Left renal cortex interstitium (tissue), 4 donors: ENCODE data around the gene NUDT14. TPM values are rescaled to one million over a fixed set of nuclear protein-coding genes. Genes with fewer than 3 reads are reported as not detected.

Experiments
- DNase-seq, 4 donors: peaks; one replicate each; pipeline ENCODE4 v3.0.0-alpha.2; 2013; ENCODE audit warnings: low read depth in 4 of 4, low spot score in 2 of 4, missing footprints in 1 of 4
- polyA plus RNA-seq, 4 donors: library from polyadenylated mRNA; unstranded; fragments of 120-200 nt; gene quantifications; one replicate each; pipeline ENCODE4 v1.2.1, GENCODE V29; 2013; ENCODE audit not compliant: insufficient read length in 4 of 4

The NUDT14 gene
- polyA plus RNA-seq, 4 donors = 21.5 to 42.8 (median 34.5) TPM

DNA sequence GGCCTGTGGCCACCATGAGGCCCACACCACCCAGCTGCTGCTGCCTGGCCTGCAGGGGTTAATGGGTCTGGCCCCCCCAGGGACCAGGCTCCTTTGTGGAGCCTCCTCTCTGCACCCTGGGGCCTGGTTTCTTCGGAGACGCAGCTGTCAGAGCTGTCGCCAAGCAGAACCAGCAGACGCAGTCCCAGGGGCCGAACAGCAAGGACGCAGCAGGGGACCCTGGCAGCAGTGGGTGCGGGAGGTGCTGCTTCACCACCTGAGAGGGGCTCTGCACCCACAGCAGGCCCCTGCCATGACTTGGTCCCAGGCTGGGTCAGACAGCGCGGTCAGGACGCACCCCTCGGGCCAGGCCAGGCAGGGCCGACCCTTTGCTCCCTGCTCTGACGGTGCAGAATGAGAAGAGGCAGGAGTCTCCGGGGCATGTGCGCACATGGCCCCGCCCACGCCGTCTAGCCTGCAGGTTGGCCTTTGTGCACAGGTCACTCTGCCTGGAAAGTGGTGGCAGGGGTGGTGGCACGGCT is 43.0 kb downstream of the NUDT14 start:
- DNase-seq = no peak

GRCh38 chr14:105137481-105138020 is 43.6 kb downstream of the NUDT14 start:
- no peak for DNase-seq

- no peak for DNase-seq
Measured at GRCh38 chr14:105136401-105137322, 44.5 kb downstream of the NUDT14 start.

DNA sequence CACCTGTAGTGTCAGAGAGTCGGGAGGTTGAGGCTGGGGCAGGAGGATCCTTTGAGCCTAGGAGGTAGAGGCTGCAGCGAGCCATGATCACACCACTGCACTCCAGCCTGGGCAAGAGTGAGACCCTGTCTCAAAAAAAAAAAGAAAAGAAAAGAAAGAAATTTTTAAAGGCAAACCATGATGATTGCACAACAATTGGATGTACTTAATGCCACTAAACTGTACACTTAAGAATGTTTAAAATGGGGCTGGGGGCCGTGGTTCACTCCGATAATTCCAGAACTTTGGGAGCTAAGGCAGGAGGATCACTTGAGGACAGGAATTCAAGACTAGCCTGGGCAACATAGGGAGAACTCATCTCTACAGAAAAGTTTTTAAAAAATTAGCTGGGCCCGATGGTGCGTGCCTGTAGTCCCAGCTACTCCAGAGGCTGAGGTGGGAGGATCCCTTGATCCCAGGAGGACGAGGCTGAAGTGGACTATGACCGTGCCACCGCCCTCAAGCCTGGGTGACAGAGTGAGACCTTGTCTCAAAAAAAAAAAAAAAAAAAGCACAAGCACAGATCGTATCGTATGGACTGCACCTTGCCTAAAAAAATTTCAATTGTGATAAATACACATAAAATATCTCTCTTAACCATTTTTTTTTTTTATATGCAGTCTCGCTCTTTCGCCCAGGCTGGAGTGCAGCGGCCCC is 45.3 kb downstream of the NUDT14 start:
- no peak for DNase-seq

DNA sequence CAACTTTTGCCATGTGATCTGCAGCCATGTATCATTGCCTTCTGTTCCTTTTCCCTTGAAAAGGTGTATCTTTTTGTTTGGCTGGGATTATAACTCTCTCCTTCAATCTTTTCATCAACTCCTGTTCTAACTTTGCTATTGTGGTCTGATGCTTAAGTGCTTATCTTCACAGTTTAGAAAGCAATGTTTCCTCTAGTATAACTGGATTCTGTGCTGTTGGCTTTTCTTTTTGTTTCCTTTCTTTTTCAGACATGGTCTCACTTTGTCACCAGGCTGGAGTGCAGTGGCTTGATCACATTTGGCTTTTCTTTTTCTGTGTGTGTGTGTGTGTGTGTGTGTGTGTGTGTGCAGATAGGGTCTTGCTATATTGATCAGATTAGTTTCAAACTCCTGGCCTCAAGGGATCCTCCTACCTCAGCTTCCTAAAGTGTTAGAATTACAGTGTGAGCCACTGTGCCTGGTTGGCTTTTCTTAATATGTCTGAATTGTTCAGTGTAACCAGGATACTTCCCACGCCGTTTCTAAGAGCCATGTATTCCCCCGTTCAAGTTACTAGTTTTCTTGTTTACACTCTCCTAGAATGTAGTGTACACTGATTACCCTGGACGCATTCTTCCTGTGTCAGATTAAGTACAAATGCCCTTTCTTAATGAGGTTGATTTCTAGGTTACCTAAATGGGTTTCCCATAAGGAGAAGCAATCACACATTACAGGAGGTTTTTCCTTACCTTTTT is 48.0 kb downstream of the NUDT14 start:
- DNase-seq = no peak

DNA sequence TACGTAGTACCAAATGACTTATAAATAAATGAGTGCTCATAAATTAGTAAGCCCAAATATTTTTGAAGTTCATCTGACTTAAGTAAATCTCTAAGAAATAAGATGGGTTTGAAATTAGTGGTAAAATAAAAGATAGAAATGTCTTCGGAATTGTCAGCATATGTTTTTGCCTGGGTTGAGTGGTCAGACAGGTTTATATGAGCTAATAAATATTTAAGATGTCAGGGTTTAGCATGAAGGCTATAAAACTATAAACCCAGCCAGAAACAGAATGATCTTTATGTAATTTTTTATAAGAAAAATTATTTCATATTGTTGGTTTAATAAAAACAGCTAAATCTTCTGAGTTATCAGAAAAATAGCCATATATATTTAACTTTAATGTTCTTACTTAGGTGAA is 49.9 kb downstream of the NUDT14 start:
- DNase-seq = no peak

DNA sequence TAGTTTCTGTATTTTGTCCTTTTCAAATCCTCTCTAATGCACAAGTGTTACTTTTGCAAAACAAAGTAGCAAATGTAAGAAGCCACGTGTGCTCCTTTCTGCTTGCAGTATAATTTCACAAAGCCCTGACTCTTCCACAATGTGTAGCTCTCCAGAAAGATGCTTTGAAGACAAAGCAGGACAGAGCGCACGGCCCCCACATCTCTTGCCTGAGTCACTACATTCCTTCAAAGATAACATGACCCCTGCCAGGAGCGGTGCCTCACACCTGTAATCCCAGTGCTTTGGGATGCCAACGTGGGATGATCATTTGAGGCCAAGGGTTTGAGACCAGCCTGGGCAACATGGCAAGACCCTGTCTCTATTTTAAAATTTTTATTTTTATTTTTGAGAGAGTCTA is 53.1 kb downstream of the NUDT14 start:
- no peak for DNase-seq

DNA sequence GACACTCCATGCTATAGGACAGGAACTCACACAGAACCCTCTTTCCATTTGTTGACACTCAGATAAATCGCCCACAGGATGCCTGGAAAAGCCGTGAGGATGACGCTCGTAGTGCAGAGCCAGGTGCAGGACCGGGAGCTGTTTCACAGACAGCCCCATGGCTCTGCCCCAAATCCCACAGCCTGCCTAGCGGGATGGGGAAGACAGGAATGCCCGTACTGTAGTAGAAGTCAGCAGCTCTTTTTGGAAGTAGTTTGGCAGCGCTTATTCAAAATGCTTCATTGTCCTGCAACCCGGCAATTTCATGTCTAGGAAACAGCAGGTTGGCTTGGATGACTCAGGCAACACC is 54.2 kb downstream of the NUDT14 start:
- DNase-seq = no peak

DNA sequence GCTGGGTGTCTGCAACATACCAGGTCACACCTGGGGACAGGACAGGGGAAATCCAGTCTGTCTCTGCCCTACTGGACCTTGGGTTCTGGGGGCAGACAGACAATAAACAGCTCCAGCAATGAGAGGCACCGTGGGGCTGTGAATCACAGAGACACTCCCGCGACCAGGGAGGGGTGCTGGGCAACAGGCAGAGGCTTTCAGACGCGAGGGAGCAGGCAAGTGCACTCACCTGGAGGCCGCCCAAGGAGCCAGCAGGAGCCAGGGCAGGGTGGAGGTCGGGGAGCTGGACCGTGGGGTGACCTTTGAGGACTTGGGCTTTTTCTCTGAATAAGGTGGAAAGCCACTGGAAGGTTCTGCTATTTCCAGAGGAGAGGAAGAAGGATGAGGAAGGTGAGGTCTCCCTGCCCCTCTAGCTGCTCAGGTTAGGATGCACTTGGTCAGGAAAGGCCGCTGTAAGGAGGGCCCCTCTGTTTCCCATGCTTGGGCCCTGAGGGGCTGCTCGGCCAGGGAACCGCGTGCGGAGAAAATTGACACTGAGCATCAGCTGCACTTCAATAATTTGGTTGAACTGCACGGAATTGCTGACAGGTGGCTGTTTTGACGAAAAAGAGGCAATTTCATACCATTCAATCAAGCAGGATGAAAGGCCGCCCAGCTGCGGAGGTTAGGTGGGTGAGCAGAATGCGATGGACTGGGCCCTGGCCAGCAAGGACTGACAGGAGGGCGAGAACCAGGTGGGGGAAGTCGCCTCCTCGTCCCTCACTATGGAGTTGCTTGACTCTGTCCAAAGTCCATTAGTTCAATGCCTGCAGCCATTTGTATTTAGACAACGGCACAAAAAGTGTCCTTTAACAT is 54.8 kb downstream of the NUDT14 start:
- no peak for DNase-seq

GRCh38 chr14:105124823-105125222 is 56.3 kb downstream of the NUDT14 start:
- no peak for DNase-seq

DNA sequence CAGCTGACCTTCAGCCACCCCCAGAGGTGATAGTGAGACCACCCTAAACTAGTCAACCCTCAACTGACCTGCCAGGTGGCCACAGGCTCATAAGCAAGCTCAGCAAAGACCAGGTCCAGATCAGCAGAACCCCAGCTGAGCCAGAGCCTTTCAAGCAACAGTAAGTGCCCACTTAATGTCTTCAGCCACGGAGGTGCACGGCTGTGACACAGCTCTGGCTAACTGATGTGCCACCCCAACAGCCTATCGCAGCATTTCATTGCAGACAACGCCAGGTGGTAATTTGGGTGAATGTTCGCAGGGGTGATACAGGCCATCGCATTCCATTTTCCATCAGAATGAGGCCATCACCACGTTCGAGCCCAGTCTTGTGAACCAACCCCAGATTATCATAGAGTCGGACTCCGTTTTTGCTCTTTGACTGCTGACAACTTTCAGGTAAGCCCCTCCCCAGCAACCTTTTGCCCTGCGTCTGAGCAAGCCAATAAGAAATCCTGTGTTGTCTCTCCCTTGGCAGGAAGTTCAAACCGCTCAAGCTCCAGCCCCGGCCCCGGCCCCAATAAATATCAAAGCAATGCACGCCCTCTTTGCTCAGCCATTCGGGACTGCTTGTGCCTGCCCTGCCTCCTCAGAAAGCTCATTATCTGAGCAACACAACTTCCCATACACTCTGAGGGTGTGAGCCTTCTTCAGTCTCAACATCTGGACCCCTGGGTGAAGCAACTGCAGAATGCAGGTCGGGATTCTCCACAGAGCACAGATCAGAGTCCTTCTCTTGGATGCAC is 56.9 kb downstream of the NUDT14 start:
- DNase-seq = no peak

GRCh38 chr14:105123064-105123665 is 57.9 kb downstream of the NUDT14 start:
- DNase-seq = no peak

Other genes starting within 250 kb of the NUDT14 start
- gene AHNAK2, start 202.9 kb downstream of the NUDT14 start, polyA plus RNA-seq = 1 to 10 TPM; 1.4 to 2.0 (median 1.8) TPM
- gene CLBA1, start 195.5 kb downstream of the NUDT14 start, polyA plus RNA-seq = 10 to 100 TPM; 22.0 to 34.9 (median 25.4) TPM
- gene CDCA4, start 160.2 kb downstream of the NUDT14 start, polyA plus RNA-seq = 10 to 100 TPM; 19.9 to 27.8 (median 22.7) TPM
- under 1 TPM; 0.31 to 0.86 (median 0.60) TPM for gene GPR132, start 115.9 kb downstream of the NUDT14 start, polyA plus RNA-seq
- 10 to 100 TPM in 2 of 4 donors, 1 to 10 TPM in 2; 6.8 to 11.4 (median 9.8) TPM for gene JAG2, start 12.5 kb downstream of the NUDT14 start, polyA plus RNA-seq
- 10 to 100 TPM; 32.8 to 43.7 (median 37.0) TPM for gene BTBD6, start 67.2 kb upstream of the NUDT14 start, polyA plus RNA-seq
- gene BRF1, start 119.7 kb upstream of the NUDT14 start, polyA plus RNA-seq = 10 to 100 TPM; 27.5 to 39.5 (median 37.7) TPM
- gene PACS2, start 133.4 kb upstream of the NUDT14 start, polyA plus RNA-seq = 100 to 1,000 TPM in 1 of 4 donors, 10 to 100 TPM in 3; 46.8 to 102 (median 80.9) TPM
- gene TEX22, start 217.2 kb upstream of the NUDT14 start, polyA plus RNA-seq = 1 to 10 TPM; 1.0 to 4.4 (median 2.4) TPM
- gene MTA1, start 238.5 kb upstream of the NUDT14 start, polyA plus RNA-seq = 100 to 1,000 TPM in 3 of 4 donors, 10 to 100 TPM in 1; 71.1 to 172 (median 132) TPM